Neural cell (in vitro differentiated cells): ENCODE data around the gene GPHN. TPM values are rescaled to one million over a fixed set of nuclear protein-coding genes. Genes with fewer than 3 reads are reported as not detected.

Experiments
- H2AFZ ChIP-seq: fragments of 200-600, 300-800 bp; sonication (generic), shearing (Covaris generic); 2 replicates; pipeline ENCODE4 v1.6.0; 2014; ENCODE audit warnings: low read depth, mild to moderate bottlenecking, antibody characterized with exemption, low read length, moderate library complexity
- H3F3A ChIP-seq: fragments of 200-600 bp; shearing (Covaris generic); 2 replicates; pipeline ENCODE4 v1.6.1; 2016; ENCODE audit warnings: mild to moderate bottlenecking, moderate library complexity, mixed read lengths, antibody characterized with exemption, low read length; ENCODE audit not compliant: insufficient read depth, poor library complexity, severe bottlenecking
- H3K27ac ChIP-seq: fragments of 200-600, 300-800 bp; sonication (generic), shearing (Covaris generic); 2 replicates; pipeline ENCODE4 v1.5.1; 2014; ENCODE audit warnings: mild to moderate bottlenecking, low read length, moderate library complexity
- H3K27me3 ChIP-seq: fragments of 300-800, 200-600 bp; sonication (generic), shearing (Covaris generic); 2 replicates; pipeline ENCODE4 v1.6.0; 2014; ENCODE audit warnings: mild to moderate bottlenecking, low read depth, low read length, moderate library complexity; ENCODE audit not compliant: insufficient read depth
- H3K36me3 ChIP-seq: fragments of 300-800, 200-600 bp; sonication (generic), shearing (Covaris generic); 2 replicates; pipeline ENCODE4 v1.5.1; 2014; ENCODE audit warnings: mild to moderate bottlenecking, antibody characterized with exemption, low read length, moderate library complexity; ENCODE audit not compliant: insufficient read depth
- H3K4me2 ChIP-seq: fragments of 300-800, 200-600 bp; sonication (generic), shearing (Covaris generic); 2 replicates; pipeline ENCODE4 v1.6.0; 2014; ENCODE audit warnings: mild to moderate bottlenecking, low read length
- H3K4me3 ChIP-seq: fragments of 300-800, 200-600 bp; sonication (generic), shearing (Covaris generic); 2 replicates; pipeline ENCODE4 v1.5.1; 2014; ENCODE audit warnings: mild to moderate bottlenecking, low read length, moderate library complexity
- H3K79me2 ChIP-seq: fragments of 200-600 bp; shearing (Covaris generic); replicated peaks from 2 replicates; pipeline ENCODE4 v1.6.0; 2014; ENCODE audit warnings: mild to moderate bottlenecking, low read length, moderate library complexity; ENCODE audit not compliant: insufficient read depth
- H3K9ac ChIP-seq: fragments of 300-800, 200-600 bp; sonication (generic), shearing (Covaris generic); 2 replicates; pipeline ENCODE4 v1.6.1; 2016; ENCODE audit warnings: mild to moderate bottlenecking, low read length, mixed read lengths
- H3K9me2 ChIP-seq: fragments of 200-600 bp; shearing (Covaris generic); 2 replicates; pipeline ENCODE4 v1.6.1; 2016; ENCODE audit warnings: mild to moderate bottlenecking, low read length, mixed read lengths; ENCODE audit not compliant: insufficient read depth
- H3K9me3 ChIP-seq: fragments of 200-600, 300-800 bp; sonication (generic), shearing (Covaris generic); 2 replicates; pipeline ENCODE4 v1.6.1; 2016; ENCODE audit warnings: mild to moderate bottlenecking, mixed run types, low read length, moderate library complexity, mixed read lengths
- H4K20me1 ChIP-seq: fragments of 200-600 bp; shearing (Covaris generic); 2 replicates; pipeline ENCODE4 v1.6.1; 2016; ENCODE audit warnings: mild to moderate bottlenecking, mixed run types; ENCODE audit not compliant: insufficient read depth
- CTCF ChIP-seq: fragments of 450-650 bp; IDR thresholded peaks from 2 replicates; pipeline ENCODE4 v1.5.1; 2014; ENCODE audit warnings: antibody characterized with exemption, mild to moderate bottlenecking, moderate library complexity; ENCODE audit not compliant: poor library complexity, severe bottlenecking
- EP300 ChIP-seq: fragments of 450-650 bp; conservative IDR thresholded peaks from 2 replicates; pipeline ENCODE4 v1.6.1; 2014; ENCODE audit warnings: antibody characterized with exemption, mild to moderate bottlenecking, moderate library complexity; ENCODE audit not compliant: poor library complexity, severe bottlenecking
- EZH2 ChIP-seq: fragments of 200-600, 300-800 bp; shearing (Covaris generic), sonication (generic); IDR thresholded peaks from 2 replicates; pipeline ENCODE4 v1.6.1; 2014; ENCODE audit warnings: antibody characterized with exemption, low read length, borderline replicate concordance, mild to moderate bottlenecking; ENCODE audit not compliant: insufficient read depth, poor library complexity, severe bottlenecking
- MXI1 ChIP-seq: fragments of 450-650 bp; conservative IDR thresholded peaks from 2 replicates; pipeline ENCODE4 v1.6.1; 2014; ENCODE audit warnings: antibody characterized with exemption, mild to moderate bottlenecking; ENCODE audit not compliant: poor library complexity, severe bottlenecking
- POLR2AphosphoS5 ChIP-seq: IDR thresholded peaks from 2 replicates; pipeline ENCODE4 v1.6.1; 2012
- RAD21 ChIP-seq: fragments of 450-650 bp; conservative IDR thresholded peaks from 2 replicates; pipeline ENCODE4 v1.6.1; 2014; ENCODE audit warnings: antibody characterized with exemption, mild to moderate bottlenecking, moderate library complexity
- REST ChIP-seq: IDR thresholded peaks from 2 replicates; pipeline ENCODE4 v1.6.1; 2012; ENCODE audit warnings: borderline replicate concordance
- SMC3 ChIP-seq: fragments of 450-650 bp; conservative IDR thresholded peaks from 2 replicates; pipeline ENCODE4 v1.6.1; 2014; ENCODE audit warnings: antibody characterized with exemption, mild to moderate bottlenecking, moderate library complexity; ENCODE audit not compliant: poor library complexity
- TAF1 ChIP-seq: IDR thresholded peaks from 2 replicates; pipeline ENCODE4 v1.6.1; 2012; ENCODE audit warnings: low read depth
- polyA plus RNA-seq: library from polyadenylated mRNA; depleted of rRNA; stranded (reverse); fragments of >200 nt; gene quantifications from 2 replicates; pipeline ENCODE4 v1.2.3, GENCODE V29; 2014

Gene GPHN
- polyA plus RNA-seq, 1 donor from 2014 or later: 135 TPM

- Histone ChIP-seq H3K9me3 (no peaks in the 10 kb centered on the region), H2AFZ (no peak overlapping the region), H3K27me3 (no peaks in the 10 kb centered on the region), H3K4me3 (no peak overlapping the region), H3K9ac (no peak overlapping the region), H3K9me2 (no peaks in the 10 kb centered on the region), H3K36me3 (no peaks in the 10 kb centered on the region), H3K4me2 (no peak overlapping the region), H4K20me1 (no peaks in the 10 kb centered on the region), H3F3A (no peaks in the 10 kb centered on the region), H3K79me2 (no peaks in the 10 kb centered on the region), H3K27ac (no peak overlapping the region)
- no peak for TF ChIP-seq CTCF
- TF ChIP-seq TAF1: no peak
- TF ChIP-seq POLR2AphosphoS5: no peak
- no peak for TF ChIP-seq REST
- TF ChIP-seq SMC3: no peak
- TF ChIP-seq MXI1: no peak
- TF ChIP-seq RAD21: no peak
- TF ChIP-seq EP300: no peak
- no peak for TF ChIP-seq EZH2
Observed at GRCh38 chr14:67162385-67162784, 654.4 kb downstream of the GPHN start.

GRCh38 chr14:67166450-67166853, 658.5 kb downstream of the GPHN start:
- Histone ChIP-seq H3K79me2 (no peaks in the 10 kb centered on the region), H3K4me2 (no peak overlapping the region), H3K27ac (no peak overlapping the region), H3K36me3 (no peaks in the 10 kb centered on the region), H3K9ac (no peak overlapping the region), H3K9me3 (no peaks in the 10 kb centered on the region), H3K9me2 (no peaks in the 10 kb centered on the region), H4K20me1 (no peaks in the 10 kb centered on the region), H3K27me3 (no peaks in the 10 kb centered on the region), H2AFZ (no peak overlapping the region), H3K4me3 (no peak overlapping the region), H3F3A (no peaks in the 10 kb centered on the region)
- TF ChIP-seq SMC3: peak; percentile 89
- peak; percentile 84 for TF ChIP-seq RAD21
- peak; percentile 83 for TF ChIP-seq CTCF
- no peak for TF ChIP-seq MXI1
